Activated T-cell treated with anti-CD3 and anti-CD28 coated beads for 1 hour (primary cell): ENCODE results near the gene FOXG1.

Source experiments
- DNase-seq: peaks from one replicate; pipeline ENCODE4 v3.0.0-alpha.2; 2020; ENCODE audit warnings: low read depth

FOXG1 gene

DNA sequence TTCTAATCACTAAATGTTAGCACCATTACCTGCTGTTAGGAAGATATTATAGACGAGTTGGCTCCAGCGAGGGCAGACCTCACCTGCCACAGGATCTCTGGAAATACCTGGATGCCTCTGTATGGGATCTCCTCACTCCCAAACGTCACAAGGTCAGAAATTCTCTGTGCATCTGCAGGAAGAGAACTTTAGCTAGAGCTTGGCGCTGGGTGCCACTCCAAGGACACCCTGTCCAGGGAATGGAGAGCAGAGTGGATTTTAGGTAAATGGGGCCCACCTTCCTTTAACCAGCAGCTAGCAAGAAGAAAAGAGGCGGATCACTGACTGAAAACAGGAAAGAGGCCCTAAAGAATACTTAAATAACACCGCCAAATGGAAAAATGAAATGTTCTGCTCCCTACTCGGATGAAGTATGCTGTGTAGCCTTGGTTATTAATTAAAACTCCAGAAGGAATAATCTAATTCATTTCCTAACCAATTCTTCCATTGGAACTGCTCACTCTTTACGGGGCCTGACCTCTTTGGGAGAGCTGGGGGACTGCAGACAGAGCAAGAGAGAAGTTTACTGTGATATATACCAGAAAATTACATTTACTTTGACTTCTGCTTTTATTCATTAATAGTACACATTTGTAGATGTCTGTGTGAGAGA, 4.2 kb upstream of the FOXG1 start:
- no peak for DNase-seq

DNA sequence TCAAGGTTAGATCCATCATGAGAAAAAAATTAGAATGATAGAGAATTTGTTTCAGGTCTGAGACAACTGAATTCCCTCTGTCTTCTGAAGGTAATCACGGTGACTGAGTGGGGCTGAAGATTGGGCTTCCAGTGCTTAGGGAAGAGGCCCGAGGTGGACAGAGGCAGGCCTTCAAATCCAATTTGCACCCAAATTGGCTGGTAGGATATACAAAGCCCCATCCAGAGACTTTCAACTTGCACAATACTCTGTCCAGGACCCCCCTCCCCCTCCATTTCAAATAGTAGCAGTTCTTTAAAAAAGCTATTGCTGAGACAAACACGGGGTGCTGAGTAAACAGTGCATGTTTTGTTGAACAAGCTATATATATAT, 3.6 kb upstream of the FOXG1 start:
- DNase-seq: no peak

DNA sequence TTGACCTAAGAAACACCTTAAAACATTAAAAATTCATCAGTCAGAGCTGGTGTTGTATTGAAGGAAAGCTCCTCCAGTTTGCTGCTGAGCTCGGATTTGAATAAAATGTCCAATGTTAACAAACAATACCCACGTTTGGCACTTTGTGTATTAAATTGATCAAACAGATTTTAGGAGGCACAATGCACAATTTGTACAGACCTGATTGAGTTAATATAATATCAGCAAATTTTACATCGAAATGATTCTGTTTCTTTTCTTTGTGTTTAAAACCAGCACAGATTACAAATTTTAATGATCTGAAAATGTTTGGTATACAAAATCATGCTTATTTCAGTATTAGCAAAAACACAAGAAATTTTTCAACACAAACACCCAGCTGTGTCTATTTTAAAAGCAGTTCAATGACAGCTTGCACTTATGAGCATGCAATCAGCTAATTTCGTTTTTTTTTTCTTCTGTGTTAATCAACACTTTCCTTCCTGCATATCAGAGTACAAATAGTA, 2.8 kb upstream of the FOXG1 start:
- DNase-seq: no peak

DNA sequence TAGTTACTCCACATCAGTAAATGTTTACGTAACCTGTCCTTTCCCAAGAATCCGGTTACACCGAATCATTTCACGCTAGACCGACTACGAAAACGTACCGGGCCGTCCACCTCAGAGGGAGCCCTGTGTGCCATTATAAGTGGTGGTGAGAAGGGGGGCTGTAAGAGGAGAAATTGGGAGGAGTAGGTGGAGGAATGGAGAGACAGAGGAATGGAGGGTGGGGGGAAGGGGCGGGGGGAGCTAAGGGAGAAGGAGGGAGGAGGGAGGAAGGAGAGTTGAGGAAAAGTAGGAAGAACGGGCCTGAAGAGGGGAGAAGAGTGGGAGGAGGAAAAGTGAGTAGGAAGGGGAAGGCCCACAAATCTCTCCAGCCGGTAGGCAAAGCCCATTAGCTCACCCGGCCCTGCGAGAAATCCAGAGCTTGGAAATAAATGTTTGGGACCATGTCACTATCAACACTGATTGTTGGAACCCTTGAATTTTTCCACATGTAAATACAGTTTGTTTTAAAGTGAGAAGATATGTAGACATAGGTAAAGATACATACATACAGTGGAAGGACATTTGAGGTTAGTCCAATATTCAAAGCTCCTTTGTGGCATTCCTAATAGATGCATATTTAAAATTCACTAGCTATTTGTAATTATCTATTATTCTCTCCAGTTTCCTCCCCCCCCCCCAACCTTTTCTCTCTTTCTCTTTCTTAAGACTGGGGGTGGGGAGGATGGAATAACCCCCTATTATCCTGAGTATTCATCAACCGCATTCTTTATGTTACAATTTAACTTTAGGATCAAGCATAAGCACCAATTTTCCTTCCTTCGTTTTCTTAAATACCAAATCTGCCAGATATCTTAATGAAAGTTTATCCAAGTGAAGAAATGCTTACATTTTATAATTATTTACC, 2.1 kb upstream of the FOXG1 start:
- no peak for DNase-seq

DNA sequence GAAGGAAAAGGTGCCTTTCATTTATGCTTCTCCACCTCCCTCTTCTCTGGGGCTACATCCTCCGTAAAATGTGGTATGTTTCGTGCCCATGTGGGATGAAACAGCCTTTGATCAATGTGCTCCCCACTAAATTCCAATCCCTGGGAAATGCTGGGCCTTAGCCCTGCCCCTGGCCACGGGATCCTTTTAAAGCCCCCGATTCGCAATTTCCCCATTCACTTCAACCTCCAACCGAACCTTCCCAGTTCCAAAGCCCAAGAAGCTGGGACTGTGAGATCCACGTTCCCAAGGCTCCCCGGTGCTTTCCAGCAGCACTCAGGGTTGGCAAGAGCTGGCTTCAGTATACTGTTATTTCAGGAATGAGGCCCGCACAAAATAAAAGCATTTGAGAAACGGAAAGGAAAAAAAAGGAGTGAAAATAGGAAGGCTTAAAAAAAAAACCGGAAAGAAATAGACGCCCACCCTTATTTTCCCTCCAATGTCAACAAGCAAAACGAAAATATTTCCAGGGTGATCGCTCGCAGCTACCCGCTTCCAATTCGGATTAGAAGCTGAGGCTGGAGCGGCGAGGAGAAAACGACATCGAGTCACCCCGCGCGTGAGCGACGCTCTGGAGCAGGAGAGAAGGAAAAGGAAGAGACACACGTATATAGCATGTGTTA, 1.3 kb upstream of the FOXG1 start:
- no peak for DNase-seq

DNA sequence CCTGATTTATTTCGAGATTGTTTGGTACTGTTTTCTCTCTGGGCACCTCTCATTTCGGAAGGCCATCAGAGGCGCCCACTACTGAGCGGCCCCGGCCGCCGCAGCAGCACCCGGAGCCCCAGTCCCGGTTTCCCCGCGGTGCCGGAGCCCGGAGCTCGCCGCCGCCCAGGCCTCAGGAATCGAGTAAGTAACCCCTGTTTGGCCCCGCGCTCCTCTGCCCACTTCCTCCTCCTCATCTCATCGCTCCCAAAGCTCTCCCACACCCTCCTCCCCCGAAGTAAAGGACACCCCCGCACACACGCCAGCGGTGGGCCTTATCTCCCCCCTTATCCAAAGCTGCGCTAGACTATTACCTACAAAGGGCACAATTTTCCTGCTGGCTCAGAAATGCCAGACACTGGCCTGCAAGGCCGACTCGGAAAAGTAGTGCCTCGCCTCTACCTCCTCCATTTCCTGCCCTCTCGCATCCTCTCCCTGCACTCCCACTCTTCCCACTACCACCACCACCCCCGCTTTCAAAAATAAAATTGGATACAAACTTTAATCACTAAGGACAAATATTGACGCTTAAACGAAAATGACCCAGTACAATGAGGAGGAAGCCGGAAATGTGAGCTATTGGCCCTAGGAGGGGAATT, 637 bp upstream of the FOXG1 start:
- no peak for DNase-seq

DNA sequence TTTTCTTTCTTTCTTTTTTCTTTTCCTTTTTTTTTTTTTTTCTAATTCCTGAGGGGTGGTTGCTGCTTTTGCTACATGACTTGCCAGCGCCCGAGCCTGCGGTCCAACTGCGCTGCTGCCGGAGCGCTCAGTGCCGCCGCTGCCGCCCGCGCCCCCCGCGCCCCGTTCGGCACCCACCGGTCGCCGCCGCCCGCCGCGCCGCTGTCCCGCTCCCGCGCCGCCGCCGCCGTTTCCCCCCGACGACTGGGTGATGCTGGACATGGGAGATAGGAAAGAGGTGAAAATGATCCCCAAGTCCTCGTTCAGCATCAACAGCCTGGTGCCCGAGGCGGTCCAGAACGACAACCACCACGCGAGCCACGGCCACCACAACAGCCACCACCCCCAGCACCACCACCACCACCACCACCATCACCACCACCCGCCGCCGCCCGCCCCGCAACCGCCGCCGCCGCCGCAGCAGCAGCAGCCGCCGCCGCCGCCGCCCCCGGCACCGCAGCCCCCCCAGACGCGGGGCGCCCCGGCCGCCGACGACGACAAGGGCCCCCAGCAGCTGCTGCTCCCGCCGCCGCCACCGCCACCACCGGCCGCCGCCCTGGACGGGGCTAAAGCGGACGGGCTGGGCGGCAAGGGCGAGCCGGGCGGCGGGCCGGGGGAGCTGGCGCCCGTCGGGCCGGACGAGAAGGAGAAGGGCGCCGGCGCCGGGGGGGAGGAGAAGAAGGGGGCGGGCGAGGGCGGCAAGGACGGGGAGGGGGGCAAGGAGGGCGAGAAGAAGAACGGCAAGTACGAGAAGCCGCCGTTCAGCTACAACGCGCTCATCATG, 654 bp downstream of the FOXG1 start:
- no peak for DNase-seq

DNA sequence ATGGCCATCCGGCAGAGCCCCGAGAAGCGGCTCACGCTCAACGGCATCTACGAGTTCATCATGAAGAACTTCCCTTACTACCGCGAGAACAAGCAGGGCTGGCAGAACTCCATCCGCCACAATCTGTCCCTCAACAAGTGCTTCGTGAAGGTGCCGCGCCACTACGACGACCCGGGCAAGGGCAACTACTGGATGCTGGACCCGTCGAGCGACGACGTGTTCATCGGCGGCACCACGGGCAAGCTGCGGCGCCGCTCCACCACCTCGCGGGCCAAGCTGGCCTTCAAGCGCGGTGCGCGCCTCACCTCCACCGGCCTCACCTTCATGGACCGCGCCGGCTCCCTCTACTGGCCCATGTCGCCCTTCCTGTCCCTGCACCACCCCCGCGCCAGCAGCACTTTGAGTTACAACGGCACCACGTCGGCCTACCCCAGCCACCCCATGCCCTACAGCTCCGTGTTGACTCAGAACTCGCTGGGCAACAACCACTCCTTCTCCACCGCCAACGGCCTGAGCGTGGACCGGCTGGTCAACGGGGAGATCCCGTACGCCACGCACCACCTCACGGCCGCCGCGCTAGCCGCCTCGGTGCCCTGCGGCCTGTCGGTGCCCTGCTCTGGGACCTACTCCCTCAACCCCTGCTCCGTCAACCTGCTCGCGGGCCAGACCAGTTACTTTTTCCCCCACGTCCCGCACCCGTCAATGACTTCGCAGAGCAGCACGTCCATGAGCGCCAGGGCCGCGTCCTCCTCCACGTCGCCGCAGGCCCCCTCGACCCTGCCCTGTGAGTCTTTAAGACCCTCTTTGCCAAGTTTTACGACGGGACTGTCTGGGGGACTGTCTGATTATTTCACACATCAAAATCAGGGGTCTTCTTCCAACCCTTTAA, 1.5 kb downstream of the FOXG1 start:
- DNase-seq: no peak

DNA sequence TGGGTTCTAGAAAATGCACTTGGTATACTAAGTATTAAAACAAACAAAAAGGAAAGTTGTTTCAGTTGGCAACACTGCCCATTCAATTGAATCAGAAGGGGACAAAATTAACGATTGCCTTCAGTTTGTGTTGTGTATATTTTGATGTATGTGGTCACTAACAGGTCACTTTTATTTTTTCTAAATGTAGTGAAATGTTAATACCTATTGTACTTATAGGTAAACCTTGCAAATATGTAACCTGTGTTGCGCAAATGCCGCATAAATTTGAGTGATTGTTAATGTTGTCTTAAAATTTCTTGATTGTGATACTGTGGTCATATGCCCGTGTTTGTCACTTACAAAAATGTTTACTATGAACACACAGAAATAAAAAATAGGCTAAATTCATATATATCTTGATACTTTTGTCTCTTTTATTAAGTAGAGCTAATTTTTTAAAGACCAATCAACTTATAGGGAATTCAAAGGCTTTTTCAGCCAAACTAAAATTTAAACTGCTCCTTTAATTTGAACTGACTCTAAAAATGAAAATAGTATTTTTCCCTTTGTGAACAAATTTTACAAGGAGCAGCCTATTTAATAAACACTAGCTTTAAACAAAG, 2.8 kb downstream of the FOXG1 start:
- DNase-seq: no peak

DNA sequence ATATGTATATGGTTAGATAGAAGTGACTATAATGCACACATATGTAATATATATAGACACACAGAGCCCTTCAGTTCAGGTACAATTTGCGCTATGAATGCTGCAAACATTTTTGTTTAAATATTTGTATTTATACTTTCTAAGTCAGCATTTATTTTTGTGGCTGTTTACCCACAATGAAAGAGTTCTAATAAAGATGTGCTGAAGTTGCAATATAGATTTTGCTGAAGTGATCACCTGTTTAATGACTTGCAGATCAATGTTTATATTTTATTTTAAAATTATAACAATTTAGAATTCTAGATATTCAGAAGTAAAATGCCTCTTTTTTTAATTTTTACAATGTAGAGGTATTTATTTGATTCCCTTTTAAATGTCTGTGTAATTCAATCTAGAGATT, 3.5 kb downstream of the FOXG1 start:
- DNase-seq: no peak

DNA sequence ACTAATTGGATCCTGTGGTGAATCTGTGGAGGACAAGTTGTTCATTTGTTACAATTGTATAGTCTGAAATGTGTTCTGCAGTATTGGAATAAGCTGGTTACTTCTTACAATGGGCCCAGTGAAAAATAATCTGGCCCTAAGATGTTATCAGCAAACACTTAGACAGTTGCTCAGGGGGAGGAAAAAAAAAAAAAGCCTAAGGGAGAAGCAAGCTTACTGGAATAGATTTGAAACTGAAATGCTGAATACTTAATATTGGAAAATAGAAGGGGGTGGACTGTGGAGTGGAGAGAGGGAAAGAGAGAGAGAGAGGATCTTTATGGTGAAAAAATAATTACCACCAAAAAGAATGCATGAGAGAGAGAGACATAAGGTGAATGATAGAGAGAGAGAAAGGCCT, 4.0 kb downstream of the FOXG1 start:
- DNase-seq: no peak

DNA sequence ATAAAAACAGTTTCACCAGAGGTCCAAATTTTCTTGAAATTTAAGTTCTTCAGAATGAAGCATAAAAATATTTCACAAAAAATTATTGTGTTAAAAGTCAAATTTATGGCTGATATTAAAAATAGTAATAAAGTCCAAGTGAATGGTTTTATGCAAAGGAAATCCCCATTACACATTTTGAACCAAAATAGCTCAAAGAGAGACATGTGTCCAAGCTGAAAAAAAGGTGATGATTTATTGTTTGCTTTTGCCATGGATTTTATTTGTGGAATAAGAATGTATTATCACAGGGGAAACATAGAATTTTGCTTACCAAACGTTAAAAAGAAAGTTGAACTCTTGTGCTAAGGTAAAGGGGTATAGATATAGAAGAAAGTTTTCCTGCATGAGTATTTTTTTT, 4.6 kb downstream of the FOXG1 start:
- DNase-seq: no peak

DNA sequence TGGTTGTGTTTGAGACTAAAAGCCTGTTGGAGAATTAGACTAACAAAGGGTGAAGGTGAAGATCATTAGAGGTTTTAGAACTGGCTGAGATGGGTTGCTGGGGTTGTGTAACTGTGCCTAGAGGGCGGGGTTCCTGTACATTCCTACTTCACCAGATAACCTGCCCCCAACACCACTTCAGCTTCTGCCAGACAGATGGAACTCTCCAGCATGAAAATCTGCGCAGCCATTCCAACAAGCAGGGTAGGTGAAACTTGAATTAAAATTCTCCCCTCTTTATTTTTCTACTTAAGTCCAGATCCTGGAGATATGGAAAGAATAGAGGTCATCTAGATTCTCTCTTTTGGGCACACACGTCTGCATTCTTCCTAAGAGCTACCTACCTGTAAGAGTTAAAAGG, 6.0 kb downstream of the FOXG1 start:
- no peak for DNase-seq

DNA sequence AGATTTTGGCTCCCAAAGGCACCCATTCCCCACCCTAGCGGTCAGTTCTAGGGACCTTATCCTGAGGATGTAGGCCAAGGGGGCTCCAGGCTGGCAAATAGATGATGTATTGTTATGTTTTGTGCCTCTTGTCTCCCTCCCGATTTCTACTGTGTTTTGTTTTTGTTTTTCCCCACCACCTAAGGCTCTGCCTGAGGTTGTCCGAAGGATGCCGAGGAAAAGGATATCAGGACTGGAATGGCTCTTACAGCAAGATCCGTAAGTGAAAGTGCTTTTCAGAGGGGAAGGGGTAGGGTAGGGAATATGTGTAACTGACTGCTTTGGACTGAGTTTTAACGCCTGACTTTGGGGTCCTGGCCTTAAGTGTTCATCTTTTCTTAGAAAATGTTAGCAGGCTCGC, 6.6 kb downstream of the FOXG1 start:
- no peak for DNase-seq

DNA sequence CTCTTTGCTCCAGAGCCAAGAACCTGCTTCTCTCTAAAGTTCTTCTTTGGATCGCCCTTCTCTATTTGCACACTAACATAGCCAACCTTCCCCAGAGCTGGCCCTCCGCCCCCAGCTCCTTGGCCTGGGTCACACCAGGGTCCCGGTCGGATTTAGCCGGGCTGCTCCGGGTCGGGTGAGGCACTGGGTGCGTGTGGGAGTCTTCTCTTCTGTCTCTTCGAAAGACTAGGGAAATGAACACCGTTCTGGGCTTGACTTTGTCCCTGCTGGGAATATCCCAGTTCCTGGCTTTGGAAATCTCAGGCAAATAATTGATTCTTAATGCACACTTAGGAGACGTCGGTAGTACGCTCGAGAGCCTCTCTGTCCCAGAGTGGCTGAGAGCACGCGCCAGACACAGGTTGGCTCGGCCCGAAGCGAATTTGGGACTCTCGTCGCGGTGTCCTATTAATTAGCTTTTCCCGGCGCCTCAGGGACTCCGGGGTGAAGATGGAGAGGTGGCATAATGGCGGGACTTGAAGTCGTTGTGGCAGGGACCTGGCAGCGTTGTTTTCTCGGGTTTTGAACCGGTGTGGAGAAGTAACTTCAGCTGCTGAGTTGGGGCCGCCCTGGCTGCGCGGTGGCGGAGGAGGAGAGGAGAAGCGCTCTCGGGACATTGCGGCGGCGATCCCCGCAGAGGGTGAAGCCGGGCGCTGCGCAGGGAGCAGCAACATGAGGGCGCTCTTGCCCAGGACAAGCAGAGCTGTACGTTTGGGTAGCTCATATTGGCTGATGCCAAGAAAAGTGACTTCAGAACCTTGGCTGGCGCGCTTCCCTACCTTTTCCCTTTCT, 7.5 kb downstream of the FOXG1 start:
- DNase-seq: no peak

DNA sequence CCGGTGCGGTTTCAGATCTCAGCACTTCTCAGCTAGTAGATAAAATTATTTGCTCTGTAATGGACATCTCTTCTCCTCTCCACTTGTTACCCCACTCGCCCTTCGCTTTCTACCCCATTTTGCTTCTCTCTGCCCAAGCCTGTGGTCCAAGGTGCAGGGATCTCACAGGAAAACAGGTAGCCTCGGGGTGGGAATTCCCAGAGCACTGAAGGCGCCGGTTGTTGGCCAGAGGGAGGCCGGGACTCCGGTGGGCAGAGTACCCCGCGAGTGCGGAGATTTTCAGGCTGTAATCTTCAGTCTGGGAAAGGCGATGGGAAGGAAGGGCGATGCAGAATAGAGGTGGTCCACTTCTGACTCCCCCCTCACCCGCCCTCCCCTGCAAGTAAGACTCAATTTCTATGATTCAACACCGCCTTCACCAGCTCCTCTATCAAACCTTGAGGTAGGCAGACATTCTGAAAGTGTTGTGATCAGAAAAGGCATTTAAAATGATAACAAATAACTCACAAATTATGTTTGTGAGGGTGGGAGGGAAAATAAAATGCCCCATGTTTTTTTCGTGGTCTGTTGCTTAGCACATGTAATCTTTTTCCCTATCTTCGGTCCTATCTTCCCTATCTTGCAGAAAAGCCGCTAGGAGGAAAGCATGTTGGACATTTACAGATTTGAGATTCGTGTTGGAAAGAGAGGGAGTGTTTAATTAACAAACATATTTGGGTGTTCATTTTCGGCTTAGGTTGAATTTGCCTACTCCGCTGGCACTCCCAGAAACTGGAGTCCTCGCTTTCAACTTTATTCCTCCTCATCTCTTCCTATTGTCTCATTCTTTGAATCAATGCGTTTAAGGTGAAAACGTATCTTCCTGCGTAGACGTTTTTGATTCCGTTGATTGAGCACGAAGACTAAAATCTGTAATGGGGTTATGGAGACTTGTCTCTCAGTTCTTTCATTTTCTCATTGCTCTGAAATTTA, 8.5 kb downstream of the FOXG1 start:
- no peak for DNase-seq

DNA sequence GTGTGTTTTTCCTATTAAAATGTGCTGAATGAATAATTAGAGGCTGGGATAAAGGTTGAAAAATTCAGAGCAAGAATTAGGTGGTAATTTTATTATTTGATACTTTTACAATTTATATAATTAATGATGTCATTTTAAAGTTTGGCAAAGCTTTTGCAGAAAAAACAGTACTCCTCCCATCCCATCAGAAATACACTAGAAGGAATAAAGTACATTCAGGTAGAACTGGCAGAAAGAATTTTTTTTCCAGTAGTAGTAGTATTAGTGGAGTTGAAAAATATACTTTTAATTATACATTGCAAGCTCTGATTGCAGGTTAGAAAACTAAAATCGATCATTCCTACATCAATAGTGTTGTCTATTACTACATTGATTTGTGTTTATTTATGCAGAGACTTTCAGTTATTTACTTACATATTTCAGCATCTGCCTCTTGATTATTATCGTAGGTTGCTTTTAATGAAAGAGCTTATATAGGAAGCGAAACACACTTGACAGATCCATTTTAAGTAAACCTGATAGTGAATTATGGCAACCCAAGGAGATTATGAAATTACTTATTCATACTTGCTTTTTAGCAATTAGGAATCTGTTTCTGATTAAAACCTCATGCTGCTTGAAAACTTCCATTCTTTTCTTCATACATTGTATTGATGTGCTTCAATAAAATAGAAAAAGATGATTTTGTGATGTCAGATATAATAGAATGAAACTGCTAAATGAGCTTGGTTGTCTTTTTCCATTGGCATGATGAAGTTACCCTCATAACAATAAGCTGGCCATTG, 10.1 kb downstream of the FOXG1 start:
- no peak for DNase-seq
